Nephron progenitor cell (in vitro differentiated cells): ENCODE measurements around the gene USP44.

ENCODE experiments used
- DNase-seq: peaks from one replicate; pipeline ENCODE4 v3.0.0; 2021
- H3K27ac Mint-ChIP-seq: 2 replicates; pipeline ENCODE4 v1.8.0; 2021; ENCODE audit warnings: mild to moderate bottlenecking, moderate library complexity, mixed read lengths
- H3K27me3 Mint-ChIP-seq: 2 replicates; pipeline ENCODE4 v1.8.0; 2021; ENCODE audit warnings: mild to moderate bottlenecking, low read depth, mixed read lengths; ENCODE audit not compliant: poor library complexity
- H3K36me3 Mint-ChIP-seq: 2 replicates; pipeline ENCODE4 v1.8.0; 2021; ENCODE audit warnings: low read depth, mixed read lengths
- H3K4me1 Mint-ChIP-seq: 2 replicates; pipeline ENCODE4 v1.8.0; 2021; ENCODE audit warnings: mixed read lengths
- H3K4me3 Mint-ChIP-seq: 2 replicates; pipeline ENCODE4 v1.8.0; 2021; ENCODE audit warnings: mild to moderate bottlenecking, moderate library complexity, mixed read lengths
- H3K9me3 Mint-ChIP-seq: 2 replicates; pipeline ENCODE4 v1.8.0; 2021; ENCODE audit warnings: mild to moderate bottlenecking, moderate library complexity, mixed read lengths
- CTCF ChIP-seq: fragments of 200-600 bp; sonication (generic); IDR thresholded peaks from 2 replicates; pipeline ENCODE4 v1.5.0; 2021; ENCODE audit warnings: antibody characterized with exemption

The USP44 gene

GRCh38 chr12:95551305-95551704, at the start of gene USP44:
USP44 (minus strand) TSS chr12:95551476; CDS start chr12:95534256, 17,220 bp downstream.
- Mint-ChIP-seq H3K9me3 (peaks cover 23% of the 10 kb centered on the region), H3K27me3 (peaks cover 66% of the 10 kb centered on the region), H3K27ac (no peak within 1 kb of the TSS), H3K4me3 (peak within 1 kb of the TSS; percentile 3), H3K4me1 (peaks cover 17% of the 10 kb centered on the region), H3K36me3 (peaks cover 8% of the 10 kb centered on the region)
- no peak for TF ChIP-seq CTCF
- no peak for DNase-seq

- DNase-seq, result no peak
- no peak overlapping the region for H3K4me3 Mint-ChIP-seq
- no peak for TF ChIP-seq CTCF
These were observed 49.3 kb upstream of the USP44 start for GRCh38 chr12:95600567-95600966.

GRCh38 chr12:95599880-95600279, 48.6 kb upstream of the USP44 start:
- no peak overlapping the region for H3K27ac Mint-ChIP-seq
- no peak for DNase-seq
- H3K9me3 Mint-ChIP-seq, result no peaks in the 10 kb centered on the region
- TF ChIP-seq CTCF, result no peak
- no peak overlapping the region for H3K4me3 Mint-ChIP-seq
- H3K4me1 Mint-ChIP-seq, result no peaks in the 10 kb centered on the region
- no peaks in the 10 kb centered on the region for H3K27me3 Mint-ChIP-seq
- H3K36me3 Mint-ChIP-seq, result no peaks in the 10 kb centered on the region

More at GRCh38 chr12:95600567-95600966, 49.3 kb upstream of the USP44 start:
- H3K27me3 Mint-ChIP-seq, result no peaks in the 10 kb centered on the region
- H3K9me3 Mint-ChIP-seq, result no peaks in the 10 kb centered on the region
- no peaks in the 10 kb centered on the region for H3K36me3 Mint-ChIP-seq
- no peak overlapping the region for H3K27ac Mint-ChIP-seq
- no peaks in the 10 kb centered on the region for H3K4me1 Mint-ChIP-seq

- Mint-ChIP-seq H3K4me1 (no peaks in the 10 kb centered on the region), H3K27ac (no peak overlapping the region), H3K27me3 (peaks cover 4% of the 10 kb centered on the region), H3K36me3 (no peaks in the 10 kb centered on the region), H3K4me3 (no peak overlapping the region), H3K9me3 (no peaks in the 10 kb centered on the region)
- DNase-seq, result no peak
- no peak for TF ChIP-seq CTCF
These were observed 42.9 kb upstream of the USP44 start for GRCh38 chr12:95594136-95594535.

- Mint-ChIP-seq H3K36me3 (no peaks in the 10 kb centered on the region), H3K4me1 (no peaks in the 10 kb centered on the region), H3K4me3 (no peak overlapping the region), H3K27ac (no peak overlapping the region), H3K9me3 (no peaks in the 10 kb centered on the region), H3K27me3 (peaks cover 4% of the 10 kb centered on the region)
- DNase-seq, result no peak
- no peak for TF ChIP-seq CTCF
These were observed 42.1 kb upstream of the USP44 start for GRCh38 chr12:95593266-95593871.

GRCh38 chr12:95591731-95592130, 40.5 kb upstream of the USP44 start:
- no peak for DNase-seq
- H3K36me3 Mint-ChIP-seq, result no peaks in the 10 kb centered on the region
- peaks cover 12% of the 10 kb centered on the region for H3K27me3 Mint-ChIP-seq
- no peak for TF ChIP-seq CTCF
- no peaks in the 10 kb centered on the region for H3K4me1 Mint-ChIP-seq
- no peak overlapping the region for H3K27ac Mint-ChIP-seq
- H3K9me3 Mint-ChIP-seq, result no peaks in the 10 kb centered on the region
- H3K4me3 Mint-ChIP-seq, result no peak overlapping the region
